NCI-H2107 (cell line): ENCODE results near the gene FHIP2A.
"Not testable (repeated sequence)": the region's sequence is repeated elsewhere in the genome, so short reads cannot be mapped to it uniquely, and the experiment has no call there.

Experiments used
- DNase-seq: peaks from one replicate; lab custom pipeline; 2025; lab: John Stamatoyannopoulos, UW

FHIP2A gene

GRCh38 chr10:114821293-114821914, at the start of gene FHIP2A:
Gene FHIP2A, plus strand, starts transcription at chr10:114821780. Its CDS starts 299 bp downstream, at chr10:114822079.
- peak; percentile 40 for DNase-seq

GRCh38 chr10:114772496-114773196, 48.9 kb upstream of the FHIP2A start:
- DNase-seq, result no peak

- DNase-seq, result no peak
Measured at GRCh38 chr10:114773197-114773532, 48.4 kb upstream of the FHIP2A start.

- DNase-seq, result not testable (repeated sequence)
Measured at GRCh38 chr10:114775082-114775481, 46.5 kb upstream of the FHIP2A start.

GRCh38 chr10:114777415-114777814, 44.2 kb upstream of the FHIP2A start:
- no peak for DNase-seq

- no peak for DNase-seq
Measured at GRCh38 chr10:114779803-114780576, 41.6 kb upstream of the FHIP2A start.

- DNase-seq, result no peak
Measured at GRCh38 chr10:114780577-114781184, 40.9 kb upstream of the FHIP2A start.

- DNase-seq, result no peak
Measured at GRCh38 chr10:114782666-114783065, 38.9 kb upstream of the FHIP2A start.

- no peak for DNase-seq
Measured at GRCh38 chr10:114783686-114784085, 37.9 kb upstream of the FHIP2A start.

- DNase-seq, result not testable (repeated sequence)
Measured at GRCh38 chr10:114786492-114786891, 35.1 kb upstream of the FHIP2A start.

GRCh38 chr10:114787131-114787530, 34.4 kb upstream of the FHIP2A start:
- DNase-seq, result not testable (repeated sequence)

GRCh38 chr10:114791768-114792167, 29.8 kb upstream of the FHIP2A start:
- DNase-seq, result no peak

GRCh38 chr10:114795039-114795438, 26.5 kb upstream of the FHIP2A start:
- no peak for DNase-seq

GRCh38 chr10:114800361-114800760, 21.2 kb upstream of the FHIP2A start:
- no peak for DNase-seq

- DNase-seq, result no peak
Measured at GRCh38 chr10:114801411-114801813, 20.2 kb upstream of the FHIP2A start.

- DNase-seq, result no peak
Measured at GRCh38 chr10:114802177-114802576, 19.4 kb upstream of the FHIP2A start.

GRCh38 chr10:114806562-114807391, 14.8 kb upstream of the FHIP2A start:
- no peak for DNase-seq

- no peak for DNase-seq
Measured at GRCh38 chr10:114808982-114809381, 12.6 kb upstream of the FHIP2A start.

- DNase-seq, result no peak
Measured at GRCh38 chr10:114810926-114811325, 10.7 kb upstream of the FHIP2A start.

GRCh38 chr10:114811862-114812261, 9.7 kb upstream of the FHIP2A start:
- no peak for DNase-seq

GRCh38 chr10:114815791-114816190, 5.8 kb upstream of the FHIP2A start:
- no peak for DNase-seq

- no peak for DNase-seq
Measured at GRCh38 chr10:114816308-114816707, 5.3 kb upstream of the FHIP2A start.
